ENCODE measurements around the gene JAZF1.

GRCh38 chr7:28173531-28173930 lies 7.1 kb downstream of the JAZF1 start:
- TF ChIP-seq CTCF (IDR thresholded peaks at IDR 0.05) (no peak), POLR2A (IDR thresholded peaks at IDR 0.05) (no peak)

Data from breast epithelium (tissue), 3 donors.